Adrenal gland (tissue), 5 donors: ENCODE measurements around the gene GALNTL6.

Experiments used
- POLR2A ChIP-seq, 2 donors: fragments of 450-650 bp; IDR thresholded peaks; one replicate each; pipeline ENCODE4 v1.6.1; 2017; ENCODE audit warnings: antibody characterized with exemption in 2 of 2, mild to moderate bottlenecking in 2 of 2, moderate library complexity in 1 of 2
- TF ChIP-seq, protein P1 (sequence below), 6 experiments: fragments of 450-650 bp in 4 of 6; fragments of 200-600 bp in 2 of 6; sonication (generic) in 1 of 6; IDR thresholded peaks; 1 replicate in 5 of 6; 2 replicates in 1 of 6; pipeline versions ENCODE4 v1.5.1 to v1.8.0; 2016 to 2021; ENCODE audit warnings: antibody characterized with exemption in 6 of 6, mild to moderate bottlenecking in 2 of 6, moderate library complexity in 1 of 6
- donor health status: DM: no; HTN: no; CAD: no.

DNA sequence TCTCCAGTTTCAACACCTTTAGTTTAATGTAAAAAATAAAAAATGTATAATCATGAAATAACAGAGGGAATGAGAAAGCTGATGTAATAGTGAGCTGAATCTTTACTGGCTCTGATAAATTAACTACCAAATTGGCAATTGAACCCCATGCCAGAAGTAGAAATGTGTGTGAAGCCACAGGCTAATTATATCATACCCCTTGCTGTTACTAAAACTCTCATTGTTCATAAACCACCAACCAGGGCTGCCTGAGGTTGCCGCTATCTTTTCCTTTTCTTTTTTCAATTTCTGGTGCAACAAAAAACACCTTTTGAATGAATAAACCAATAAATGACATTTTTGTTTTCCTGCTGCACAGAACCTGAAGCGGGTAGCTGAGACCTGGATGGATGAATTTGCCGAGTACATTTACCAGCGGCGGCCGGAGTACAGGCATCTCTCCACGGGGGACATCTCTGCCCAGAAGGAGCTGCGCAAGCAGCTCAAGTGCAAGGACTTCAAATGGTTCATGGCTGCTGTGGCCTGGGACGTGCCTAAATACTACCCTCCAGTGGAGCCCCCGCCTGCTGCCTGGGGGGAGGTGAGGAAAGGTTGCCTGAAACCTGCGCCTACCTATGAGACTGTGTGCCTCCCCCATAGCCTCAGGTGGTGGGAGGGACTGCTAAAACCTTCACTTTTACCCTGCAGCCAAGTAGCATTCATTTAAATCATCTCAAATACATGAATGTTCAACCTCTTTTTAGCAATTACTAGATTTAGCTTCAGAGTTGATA, 1138.7 kb downstream of the GALNTL6 start:
- TF ChIP-seq, protein P1, sequence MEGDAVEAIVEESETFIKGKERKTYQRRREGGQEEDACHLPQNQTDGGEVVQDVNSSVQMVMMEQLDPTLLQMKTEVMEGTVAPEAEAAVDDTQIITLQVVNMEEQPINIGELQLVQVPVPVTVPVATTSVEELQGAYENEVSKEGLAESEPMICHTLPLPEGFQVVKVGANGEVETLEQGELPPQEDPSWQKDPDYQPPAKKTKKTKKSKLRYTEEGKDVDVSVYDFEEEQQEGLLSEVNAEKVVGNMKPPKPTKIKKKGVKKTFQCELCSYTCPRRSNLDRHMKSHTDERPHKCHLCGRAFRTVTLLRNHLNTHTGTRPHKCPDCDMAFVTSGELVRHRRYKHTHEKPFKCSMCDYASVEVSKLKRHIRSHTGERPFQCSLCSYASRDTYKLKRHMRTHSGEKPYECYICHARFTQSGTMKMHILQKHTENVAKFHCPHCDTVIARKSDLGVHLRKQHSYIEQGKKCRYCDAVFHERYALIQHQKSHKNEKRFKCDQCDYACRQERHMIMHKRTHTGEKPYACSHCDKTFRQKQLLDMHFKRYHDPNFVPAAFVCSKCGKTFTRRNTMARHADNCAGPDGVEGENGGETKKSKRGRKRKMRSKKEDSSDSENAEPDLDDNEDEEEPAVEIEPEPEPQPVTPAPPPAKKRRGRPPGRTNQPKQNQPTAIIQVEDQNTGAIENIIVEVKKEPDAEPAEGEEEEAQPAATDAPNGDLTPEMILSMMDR (IDR thresholded peaks at IDR 0.05), result no peak
- TF ChIP-seq POLR2A (IDR thresholded peaks at IDR 0.05), result no peak
